HepG2 (cell line): ENCODE results near the gene EFNA4. TPM values are rescaled to one million over a fixed set of nuclear protein-coding genes. Genes with fewer than 3 reads are reported as not detected.

ENCODE experiments used
- AGO1 ChIP-seq: fragments of 200-400 bp; formaldehyde crosslinking; IDR thresholded peaks from 2 replicates; pipeline ENCODE4 v1.6.1; 2017; ENCODE audit warnings: mild to moderate bottlenecking, low read depth, low read length, moderate library complexity; ENCODE audit not compliant: poor library complexity, severe bottlenecking
- ERF ChIP-seq: IDR thresholded peaks from 2 replicates; pipeline ENCODE4 v1.6.1; 2018; ENCODE audit warnings: missing biosample characterization, missing genetic modification reagents
- FOSL2 ChIP-seq: sonication (generic); formaldehyde crosslinking; IDR thresholded peaks from 2 replicates; pipeline ENCODE4 v1.4.0; 2020; ENCODE audit warnings: missing genetic modification reagents
- FOXA3 ChIP-seq: IDR thresholded peaks from 2 replicates; pipeline ENCODE4 v1.6.1; 2016; ENCODE audit warnings: missing genetic modification reagents, missing compliant biosample characterization
- FOXO1 ChIP-seq: sonication (generic); formaldehyde crosslinking; IDR thresholded peaks from 2 replicates; pipeline ENCODE4 v1.4.0; 2020; ENCODE audit warnings: missing genetic modification reagents
- HOXA3 ChIP-seq: sonication (generic); formaldehyde crosslinking; IDR thresholded peaks from 2 replicates; pipeline ENCODE4 v1.5.0; 2020; ENCODE audit warnings: missing genetic modification reagents
- IKZF5 ChIP-seq: IDR thresholded peaks from 2 replicates; pipeline ENCODE4 v1.6.1; 2018; ENCODE audit warnings: missing genetic modification reagents, mild to moderate bottlenecking, missing compliant biosample characterization
- RBM22 ChIP-seq: fragments of 200-400 bp; formaldehyde crosslinking; optimal IDR thresholded peaks from 2 replicates; pipeline ENCODE3; 2017; ENCODE audit warnings: mild to moderate bottlenecking, low read length, moderate library complexity
- SAFB2 ChIP-seq: sonication (generic); formaldehyde crosslinking; IDR thresholded peaks from 2 replicates; pipeline ENCODE4 v1.5.1; 2020; ENCODE audit warnings: missing genetic modification reagents, low read depth, mild to moderate bottlenecking, borderline replicate concordance
- SP4 ChIP-seq: sonication (generic); formaldehyde crosslinking; IDR thresholded peaks from 2 replicates; pipeline ENCODE4 v1.8.1; 2023; ENCODE audit warnings: mild to moderate bottlenecking, missing genetic modification reagents
- STAT5B ChIP-seq: sonication (generic); formaldehyde crosslinking; IDR thresholded peaks from 2 replicates; pipeline ENCODE4 v1.4.0; 2020; ENCODE audit warnings: missing genetic modification reagents
- TBX3 ChIP-seq: fragments of 450-650 bp; IDR thresholded peaks from 2 replicates; pipeline ENCODE4 v1.6.1; 2017; ENCODE audit warnings: antibody characterized with exemption, mild to moderate bottlenecking, inconsistent platforms, borderline replicate concordance
- TGIF2 ChIP-seq: IDR thresholded peaks from 2 replicates; pipeline ENCODE4 v1.6.1; 2016; ENCODE audit warnings: control low read depth, missing compliant biosample characterization
- TOPORS ChIP-seq: sonication (generic); formaldehyde crosslinking; IDR thresholded peaks from 2 replicates; pipeline ENCODE4 v1.8.0; 2023; ENCODE audit warnings: mild to moderate bottlenecking, missing genetic modification reagents
- YEATS2 ChIP-seq: sonication (generic); formaldehyde crosslinking; IDR thresholded peaks from 2 replicates; pipeline ENCODE4 v1.4.0; 2020; ENCODE audit warnings: missing genetic modification reagents, borderline replicate concordance
- ZBTB21 ChIP-seq: sonication (generic); formaldehyde crosslinking; IDR thresholded peaks from 2 replicates; pipeline ENCODE4 v1.4.0; 2020; ENCODE audit warnings: missing genetic modification reagents
- ZBTB25 ChIP-seq: IDR thresholded peaks from 2 replicates; pipeline ENCODE4 v1.6.1; 2018; ENCODE audit warnings: missing genetic modification reagents
- ZNF124 ChIP-seq: sonication (generic); formaldehyde crosslinking; IDR thresholded peaks from 2 replicates; pipeline ENCODE4 v1.4.0; 2020; ENCODE audit warnings: missing genetic modification reagents
- ZNF3 ChIP-seq: IDR thresholded peaks from 2 replicates; pipeline ENCODE4 v1.7.0; 2017; ENCODE audit warnings: inconsistent platforms
- ZNF362 ChIP-seq: sonication (generic); formaldehyde crosslinking; IDR thresholded peaks from 2 replicates; pipeline ENCODE4 v1.4.0; 2020; ENCODE audit warnings: missing genetic modification reagents, mild to moderate bottlenecking, borderline replicate concordance
- ZNF556 ChIP-seq: sonication (generic); formaldehyde crosslinking; IDR thresholded peaks from 2 replicates; pipeline ENCODE4 v1.4.0; 2020; ENCODE audit warnings: mild to moderate bottlenecking, missing genetic modification reagents, borderline replicate concordance
- ZNF605 ChIP-seq: sonication (generic); formaldehyde crosslinking; IDR thresholded peaks from 2 replicates; pipeline ENCODE4 v1.8.0; 2022; ENCODE audit warnings: mild to moderate bottlenecking, missing genetic modification reagents
- ZNF607 ChIP-seq: sonication (generic); formaldehyde crosslinking; IDR thresholded peaks from 2 replicates; pipeline ENCODE4 v1.5.1; 2020; ENCODE audit warnings: missing genetic modification reagents, mild to moderate bottlenecking, borderline replicate concordance
- ZSCAN21 ChIP-seq: sonication (generic); formaldehyde crosslinking; IDR thresholded peaks from 2 replicates; pipeline ENCODE4 v1.8.0; 2022; ENCODE audit warnings: mild to moderate bottlenecking, missing genetic modification reagents, moderate library complexity, borderline replicate concordance
- polyA plus RNA-seq, 8 experiments: library from polyadenylated mRNA; depleted of rRNA in 3 of 8; stranded (reverse) in 7 of 8; unstranded in 1 of 8; fragments of >200 nt; fragmentation: Illumina TruSeq in 4 of 8; extraction: Trizol in 4 of 8; gene quantifications; 2 replicates each; pipeline versions ENCODE4 v1.2.1 to v1.2.3, GENCODE V29; 2011 to 2016; ENCODE audit warnings: low read depth in 4 of 8, missing spikeins in 1 of 8, mixed read lengths in 1 of 8; ENCODE audit not compliant: insufficient read depth in 1 of 8
- total RNA-seq, 5 experiments: library from RNA; depleted of rRNA; stranded (reverse); fragments of >200 nt; fragmentation: Illumina TruSeq; extraction: Trizol; gene quantifications; 2 replicates each; pipeline ENCODE4 v1.2.3, GENCODE V29; 2016; ENCODE audit warnings: low read depth in 1 of 5
- TF ChIP-seq, protein P1 (sequence below): IDR thresholded peaks from 2 replicates; pipeline ENCODE4 v1.6.1; 2016

Gene EFNA4
- total and polyA plus RNA-seq, 2 of the 13 experiments (the other 11 are each of a cell fraction or from before 2014, with no cell fraction given) = 12.0 to 17.2 TPM

GRCh38 chr1:155050560-155051341 lies 12.8 kb upstream of the EFNA4 start, which contains the start of gene ADAM15 (continued):
- peak; percentile 77; the same call in 1 of the 2 replicates for TF ChIP-seq ERF
- TF ChIP-seq HOXA3 (CRISPR knock-in tag) = peak; percentile 66
- TF ChIP-seq, protein P1, sequence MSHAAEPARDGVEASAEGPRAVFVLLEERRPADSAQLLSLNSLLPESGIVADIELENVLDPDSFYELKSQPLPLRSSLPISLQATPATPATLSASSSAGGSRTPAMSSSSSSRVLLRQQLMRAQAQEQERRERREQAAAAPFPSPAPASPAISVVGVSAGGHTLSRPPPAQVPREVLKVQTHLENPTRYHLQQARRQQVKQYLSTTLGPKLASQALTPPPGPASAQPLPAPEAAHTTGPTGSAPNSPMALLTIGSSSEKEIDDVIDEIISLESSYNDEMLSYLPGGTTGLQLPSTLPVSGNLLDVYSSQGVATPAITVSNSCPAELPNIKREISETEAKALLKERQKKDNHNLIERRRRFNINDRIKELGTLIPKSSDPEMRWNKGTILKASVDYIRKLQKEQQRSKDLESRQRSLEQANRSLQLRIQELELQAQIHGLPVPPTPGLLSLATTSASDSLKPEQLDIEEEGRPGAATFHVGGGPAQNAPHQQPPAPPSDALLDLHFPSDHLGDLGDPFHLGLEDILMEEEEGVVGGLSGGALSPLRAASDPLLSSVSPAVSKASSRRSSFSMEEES = peak; percentile 64; the same call in 1 of the 2 replicates
- no peak for TF ChIP-seq RBM22
- TF ChIP-seq ZBTB21 (CRISPR knock-in tag) = no peak
- TF ChIP-seq TBX3 = no peak; the same call in 1 of the 2 replicates
- no peak for TF ChIP-seq ZNF3
- TF ChIP-seq TOPORS (CRISPR knock-in tag) = no peak
- TF ChIP-seq FOXA3 = peak; percentile 52
- peak; percentile 73 for TF ChIP-seq SP4 (CRISPR knock-in tag)
- TF ChIP-seq AGO1 = peak; percentile 78
- peak; percentile 98 for TF ChIP-seq ZNF605
- 0 out of 2 replicates have a peak, but pooled peaks have one; percentile 70 for TF ChIP-seq STAT5B (CRISPR knock-in tag)
- peak; percentile 93 for TF ChIP-seq ZSCAN21
- peak; percentile 93 for TF ChIP-seq TGIF2
- no peak; the same call in 1 of the 2 replicates for TF ChIP-seq FOXO1 (CRISPR knock-in tag)
- peak; percentile 71 for TF ChIP-seq IKZF5 (CRISPR knock-in tag)
- TF ChIP-seq ZNF124 (CRISPR knock-in tag) = 0 out of 2 replicates have a peak, but pooled peaks have one; percentile 49
- peak; percentile 75; the same call in 1 of the 2 replicates for TF ChIP-seq ZNF556
- TF ChIP-seq YEATS2 (CRISPR knock-in tag) = peak; percentile 41; the same call in 1 of the 2 replicates
- TF ChIP-seq ZNF362 (CRISPR knock-in tag) = 0 out of 2 replicates have a peak, but pooled peaks have one; percentile 19
- TF ChIP-seq ZNF607 = peak; percentile 88; the same call in 1 of the 2 replicates
- TF ChIP-seq SAFB2 (CRISPR knock-in tag) = no peak
- no peak; the same call in 1 of the 2 replicates for TF ChIP-seq ZBTB25 (CRISPR knock-in tag)
- peak; percentile 22; the same call in 1 of the 2 replicates for TF ChIP-seq FOSL2 (CRISPR knock-in tag)
